Measurements from ENCODE around the gene LBHD2. TPM values are rescaled to one million over a fixed set of nuclear protein-coding genes. Genes with fewer than 3 reads are reported as not detected.

LBHD2 gene
- not detected in 2 replicates for total RNA-seq

DNA sequence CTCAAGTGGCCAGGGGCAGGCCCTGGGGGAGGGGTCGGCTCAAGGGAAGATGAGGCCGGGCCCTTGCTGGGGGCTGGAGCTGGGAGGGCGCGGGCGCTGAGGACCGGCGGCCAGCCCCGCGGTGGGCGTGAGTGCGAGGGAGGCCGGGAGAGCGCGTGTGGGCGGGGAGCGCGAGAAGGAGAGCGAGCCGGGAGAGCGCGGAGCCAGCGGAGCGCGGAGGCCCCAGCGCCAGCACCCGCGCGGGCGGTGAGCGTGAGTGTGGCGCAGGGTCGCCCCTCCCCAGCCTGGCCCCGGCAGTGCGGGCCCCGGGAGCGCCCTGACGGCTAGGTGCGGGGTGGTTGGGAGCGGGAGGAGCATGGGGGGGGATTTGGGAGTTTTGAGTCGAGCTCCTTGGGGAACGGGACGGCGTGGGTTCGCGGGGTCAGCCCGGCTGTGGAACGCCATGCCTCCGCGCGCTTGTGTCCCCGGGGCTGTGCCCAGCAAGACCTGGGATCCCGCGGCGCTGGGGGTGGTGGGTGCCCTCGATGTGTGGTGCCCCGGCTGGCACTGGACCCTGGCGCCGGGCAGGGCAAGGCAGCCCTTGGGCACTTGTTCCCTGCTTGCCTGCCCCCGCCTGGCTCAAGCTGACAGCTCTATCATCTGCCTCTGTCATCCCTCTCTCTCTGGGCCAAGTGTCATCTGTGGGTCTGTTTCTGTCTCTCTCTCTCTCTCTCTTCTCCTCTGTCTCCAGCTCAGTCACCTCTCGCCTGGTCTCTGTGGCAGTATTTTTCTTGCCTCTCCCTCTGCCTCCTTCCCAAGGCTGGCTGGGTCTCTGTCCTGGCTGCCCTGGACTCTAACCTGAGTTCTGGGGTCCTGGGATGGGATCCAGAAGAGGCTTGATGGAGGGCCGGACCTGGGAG lies at the start of gene LBHD2:
Gene LBHD2 (plus strand): TSS at position 190 of the 899 bp plus-strand sequence. CDS start 1,803 bp downstream, outside the sequence.

DNA sequence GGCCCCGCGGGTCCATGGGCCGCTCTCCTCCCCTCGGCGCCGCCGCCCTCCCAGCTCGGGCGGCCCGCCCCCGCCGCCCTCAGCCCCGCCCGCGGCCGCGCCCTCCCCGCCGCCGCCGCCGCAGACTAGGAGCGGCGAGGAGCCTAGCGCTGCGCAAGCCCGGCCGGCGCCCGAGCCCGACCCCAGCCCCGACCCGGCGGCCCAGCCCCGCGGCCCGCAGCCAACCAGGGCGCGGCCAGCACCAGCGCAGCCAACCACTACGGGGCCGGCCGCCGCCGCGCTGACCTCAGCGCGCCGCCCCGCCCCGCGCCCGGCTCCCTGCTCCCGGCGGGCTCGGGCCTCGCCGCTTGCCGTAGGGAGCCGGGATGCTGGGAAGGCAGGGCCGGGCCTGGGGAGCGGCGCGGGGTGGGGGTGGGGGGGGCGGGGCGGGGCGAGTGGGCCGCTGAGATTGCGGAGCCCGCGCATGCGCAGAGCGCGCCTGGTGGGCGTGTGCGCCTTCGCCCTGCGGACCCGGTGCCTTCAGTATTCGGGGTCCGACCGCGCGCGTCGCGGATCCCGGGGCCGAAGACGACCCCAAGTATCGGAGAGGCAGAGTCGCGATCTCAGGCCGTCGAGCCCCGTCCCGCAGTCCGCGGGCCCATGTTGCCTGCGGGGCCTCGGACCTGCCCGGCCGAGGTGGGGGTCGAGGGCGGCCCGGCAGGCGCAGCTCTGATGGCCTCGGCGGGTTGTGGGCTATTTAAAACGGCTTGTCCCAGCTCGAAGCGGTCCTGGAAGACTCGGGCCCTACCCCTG lies 26.4 kb upstream of the LBHD2 start, which contains the start of gene CDC42BPB:
Gene CDC42BPB (minus strand): TSS at position 178 of the 792 bp plus-strand sequence. CDS start 376 bp downstream, outside the sequence.

DNA sequence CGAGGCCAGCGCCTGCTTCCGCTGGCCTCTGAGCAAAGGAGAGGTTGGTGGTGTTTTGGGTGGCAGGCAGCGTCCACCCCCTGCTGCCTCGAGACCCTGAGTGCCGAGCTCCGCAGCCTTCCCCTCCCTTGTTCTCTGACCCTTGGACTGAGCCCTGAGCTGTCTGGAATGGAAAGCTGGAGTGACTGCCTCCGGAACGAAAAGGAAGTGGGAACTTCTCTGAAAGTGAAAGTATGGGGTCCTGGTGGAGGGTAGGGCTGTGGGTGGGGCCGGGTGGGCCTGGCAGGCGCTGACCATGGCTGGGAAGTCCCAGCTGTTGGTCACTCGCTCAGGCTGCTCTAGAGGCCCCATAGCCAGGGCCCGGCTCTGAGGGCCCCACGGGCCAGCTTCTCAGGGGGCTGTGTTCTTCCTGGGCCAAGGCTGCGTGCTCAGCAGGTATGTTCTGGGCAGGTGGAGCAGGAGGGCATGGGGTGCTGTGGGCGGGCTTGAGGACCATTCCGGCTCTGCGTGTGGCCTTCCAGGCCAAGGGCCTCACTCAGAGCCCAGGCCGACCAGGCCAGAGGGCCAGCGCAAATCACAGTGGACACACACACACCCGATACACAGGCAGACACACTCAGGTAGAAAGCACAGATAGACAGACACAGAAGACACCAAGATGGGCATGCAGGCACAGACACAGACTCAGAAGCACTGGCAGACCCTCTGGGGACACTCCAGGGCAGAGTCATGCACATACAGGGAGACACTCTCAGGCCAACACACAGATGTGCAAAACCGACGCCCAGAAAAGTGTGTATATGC lies 10.6 kb downstream of the LBHD2 start, which contains the start of gene EXOC3L4:
Gene EXOC3L4 (plus strand): TSS at position 320 of the 804 bp plus-strand sequence. CDS start 5,495 bp downstream, outside the sequence.

DNA sequence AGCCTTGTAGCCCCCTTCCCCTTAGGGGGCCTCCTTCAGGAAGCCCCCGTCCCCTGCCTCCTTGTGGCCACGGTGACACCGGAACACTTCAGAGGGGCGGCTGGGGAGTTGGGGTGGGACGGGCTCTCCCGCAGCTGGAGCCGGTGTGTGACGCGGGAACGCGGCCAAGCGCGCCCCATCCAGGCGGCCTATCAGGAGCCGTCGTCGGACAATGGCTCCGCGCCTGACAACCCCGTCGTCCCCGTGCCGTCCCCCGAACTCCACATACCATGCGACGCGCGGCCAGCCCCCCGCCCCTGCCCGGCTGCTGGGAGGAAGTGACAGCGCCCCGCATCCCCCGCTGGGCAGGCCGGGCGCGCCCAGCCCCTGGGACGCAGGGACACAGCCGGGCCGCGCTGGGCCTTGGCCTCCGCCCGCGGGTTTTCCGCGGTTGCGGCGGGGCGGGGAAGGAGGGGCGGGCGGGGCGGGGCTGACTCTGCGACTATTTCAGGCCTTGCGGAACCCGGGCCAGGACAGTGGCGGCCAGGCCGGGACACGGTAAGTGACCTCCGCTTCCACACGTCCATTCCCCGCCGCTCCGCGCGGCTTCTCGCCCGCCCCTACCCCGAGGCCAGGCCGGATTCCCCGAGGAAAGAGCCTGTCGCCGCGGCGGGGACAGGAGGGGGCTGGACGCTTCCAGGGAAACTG lies 39.1 kb downstream of the LBHD2 start, which contains the start of gene TNFAIP2:
Gene TNFAIP2 (plus strand): TSS at position 515 of the 687 bp plus-strand sequence. CDS start 2,997 bp downstream, outside the sequence.

Other genes with a start within 250 kb of the LBHD2 start
- 0.12 TPM in 1 of 2 replicates, not detected in the other for gene AMN, start 161.5 kb upstream of the LBHD2 start, total RNA-seq
- gene CDC42BPB, start 26.7 kb upstream of the LBHD2 start, total RNA-seq, result 63.0 and 71.1 TPM in 2 replicates
- gene EXOC3L4, start 10.5 kb downstream of the LBHD2 start, total RNA-seq, result 1.9 TPM in 1 of 2 replicates, not detected in the other
- gene TNFAIP2, start 39.3 kb downstream of the LBHD2 start, total RNA-seq, result 43.3 and 69.3 TPM in 2 replicates

Data from cardiac ventricle fibroblast (primary cell).